ENCODE results near the gene ANXA3.
"Not testable (repeated sequence)": the region's sequence is repeated elsewhere in the genome, so short reads cannot be mapped to it uniquely, and the experiment has no call there.

ANXA3 gene

GRCh38 chr4:78551420-78552351 is at the start of gene ANXA3:
ANXA3 (plus strand) TSS chr4:78551770; CDS start chr4:78554474, 2,704 bp downstream.
- no peak for DNase-seq (ENCODE audit: low read depth)

- not testable (repeated sequence) for DNase-seq (ENCODE audit: low read depth)
These were observed 45.3 kb upstream of the ANXA3 start for GRCh38 chr4:78506260-78506659.

GRCh38 chr4:78509043-78509442 is 42.5 kb upstream of the ANXA3 start:
- no peak for DNase-seq (ENCODE audit: low read depth)

- DNase-seq (ENCODE audit: low read depth), result no peak
These were observed 41.5 kb upstream of the ANXA3 start for GRCh38 chr4:78510108-78510507.

GRCh38 chr4:78510681-78511080 is 40.9 kb upstream of the ANXA3 start:
- no peak for DNase-seq (ENCODE audit: low read depth)

GRCh38 chr4:78512357-78512920 is 39.1 kb upstream of the ANXA3 start:
- no peak for DNase-seq (ENCODE audit: low read depth)

GRCh38 chr4:78513411-78513975 is 38.1 kb upstream of the ANXA3 start:
- no peak for DNase-seq (ENCODE audit: low read depth)

- no peak for DNase-seq (ENCODE audit: low read depth)
These were observed 34.4 kb upstream of the ANXA3 start for GRCh38 chr4:78517050-78517652.

GRCh38 chr4:78518561-78518960 is 33.0 kb upstream of the ANXA3 start:
- DNase-seq (ENCODE audit: low read depth), result no peak

GRCh38 chr4:78519962-78520361 is 31.6 kb upstream of the ANXA3 start:
- DNase-seq (ENCODE audit: low read depth), result no peak

- DNase-seq (ENCODE audit: low read depth), result no peak
These were observed 30.8 kb upstream of the ANXA3 start for GRCh38 chr4:78520808-78521226.

GRCh38 chr4:78524009-78524408 is 27.6 kb upstream of the ANXA3 start:
- no peak for DNase-seq (ENCODE audit: low read depth)

GRCh38 chr4:78525559-78525958 is 26.0 kb upstream of the ANXA3 start:
- DNase-seq (ENCODE audit: low read depth), result no peak

- no peak for DNase-seq (ENCODE audit: low read depth)
These were observed 24.5 kb upstream of the ANXA3 start for GRCh38 chr4:78527103-78527502.

GRCh38 chr4:78527555-78527954 is 24.0 kb upstream of the ANXA3 start:
- no peak for DNase-seq (ENCODE audit: low read depth)

GRCh38 chr4:78528327-78528726 is 23.2 kb upstream of the ANXA3 start:
- DNase-seq (ENCODE audit: low read depth), result no peak

- no peak for DNase-seq (ENCODE audit: low read depth)
These were observed 21.9 kb upstream of the ANXA3 start for GRCh38 chr4:78529569-78530209.

GRCh38 chr4:78532046-78532445 is 19.5 kb upstream of the ANXA3 start:
- DNase-seq (ENCODE audit: low read depth), result no peak

- no peak for DNase-seq (ENCODE audit: low read depth)
These were observed 17.7 kb upstream of the ANXA3 start for GRCh38 chr4:78533854-78534253.

GRCh38 chr4:78534286-78534955 is 17.1 kb upstream of the ANXA3 start:
- no peak for DNase-seq (ENCODE audit: low read depth)

GRCh38 chr4:78542373-78542772 is 9.2 kb upstream of the ANXA3 start:
- no peak for DNase-seq (ENCODE audit: low read depth)
